ENCODE data around the gene ASB1.

DNA sequence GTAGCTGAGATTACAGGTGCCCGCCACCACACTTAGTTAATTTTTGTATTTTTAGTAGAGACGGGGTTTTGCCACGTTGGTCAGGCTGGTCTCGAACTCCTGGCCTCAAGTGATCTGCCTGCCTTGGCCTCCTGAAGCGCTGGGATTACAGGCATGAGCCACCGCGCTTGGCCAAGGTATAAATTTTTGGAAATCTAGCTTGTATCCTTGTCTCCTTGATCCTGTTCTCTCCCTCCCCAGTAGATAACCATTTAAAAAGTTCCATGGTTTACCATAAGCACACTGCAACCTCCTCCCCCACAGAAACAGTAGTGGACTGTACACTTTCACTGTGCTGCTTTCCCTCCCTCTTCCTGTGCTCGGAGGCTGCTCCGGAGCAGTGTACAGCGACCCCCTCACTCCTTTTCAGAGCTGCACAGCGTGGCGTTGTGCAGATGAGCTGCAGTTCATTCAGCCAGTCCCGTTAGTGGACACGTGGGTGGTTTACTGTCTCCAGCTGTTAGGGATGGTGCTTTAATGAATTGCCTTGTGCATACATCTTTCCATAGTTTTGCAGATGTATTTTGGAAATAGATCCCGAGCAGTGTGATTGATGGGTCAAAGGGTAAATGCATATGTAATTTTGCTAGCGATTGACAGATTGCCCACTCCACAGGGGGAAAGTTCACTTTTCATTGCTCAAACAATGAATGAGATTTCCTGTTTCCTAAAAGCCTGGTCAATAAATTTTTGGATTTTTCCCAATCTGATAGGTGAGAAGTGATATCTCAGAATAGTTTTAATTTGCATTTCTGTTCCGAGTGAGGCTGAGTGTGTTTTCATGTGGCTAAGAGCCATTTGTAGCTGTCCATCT is 14.8 kb downstream of the ASB1 start:
- no peak for TF ChIP-seq GABPA (IDR thresholded peaks at IDR 0.05; ENCODE audit: low read depth)
- TF ChIP-seq, protein P1, sequence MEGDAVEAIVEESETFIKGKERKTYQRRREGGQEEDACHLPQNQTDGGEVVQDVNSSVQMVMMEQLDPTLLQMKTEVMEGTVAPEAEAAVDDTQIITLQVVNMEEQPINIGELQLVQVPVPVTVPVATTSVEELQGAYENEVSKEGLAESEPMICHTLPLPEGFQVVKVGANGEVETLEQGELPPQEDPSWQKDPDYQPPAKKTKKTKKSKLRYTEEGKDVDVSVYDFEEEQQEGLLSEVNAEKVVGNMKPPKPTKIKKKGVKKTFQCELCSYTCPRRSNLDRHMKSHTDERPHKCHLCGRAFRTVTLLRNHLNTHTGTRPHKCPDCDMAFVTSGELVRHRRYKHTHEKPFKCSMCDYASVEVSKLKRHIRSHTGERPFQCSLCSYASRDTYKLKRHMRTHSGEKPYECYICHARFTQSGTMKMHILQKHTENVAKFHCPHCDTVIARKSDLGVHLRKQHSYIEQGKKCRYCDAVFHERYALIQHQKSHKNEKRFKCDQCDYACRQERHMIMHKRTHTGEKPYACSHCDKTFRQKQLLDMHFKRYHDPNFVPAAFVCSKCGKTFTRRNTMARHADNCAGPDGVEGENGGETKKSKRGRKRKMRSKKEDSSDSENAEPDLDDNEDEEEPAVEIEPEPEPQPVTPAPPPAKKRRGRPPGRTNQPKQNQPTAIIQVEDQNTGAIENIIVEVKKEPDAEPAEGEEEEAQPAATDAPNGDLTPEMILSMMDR (IDR thresholded peaks at IDR 0.05; ENCODE audit: insufficient read depth, low read length): no peak
- TF ChIP-seq POLR2AphosphoS5 (IDR thresholded peaks at IDR 0.05; ENCODE audit: low read depth): no peak
- TF ChIP-seq REST (IDR thresholded peaks at IDR 0.05; ENCODE audit: insufficient replicate concordance, low read depth): no peak
- TF ChIP-seq SPI1 (IDR thresholded peaks at IDR 0.05; ENCODE audit: borderline replicate concordance, low read depth): no peak

All from HL-60 (cell line).